A673 (cell line): Measurements from ENCODE around the gene SLC26A11. TPM values are rescaled to one million over a fixed set of nuclear protein-coding genes. Genes with fewer than 3 reads are reported as not detected.

Experiments used
- BruUV-seq: library from RNA; stranded (reverse); fragments of 400-500 nt; replicated peaks from 2 replicates; lab custom pipeline; 2021; lab: Mats Ljungman, UMichigan
- CTCF ChIA-PET: fragments of 300-600 bp; sonication (Branson Sonifier 250); formaldehyde crosslinking; loops from one replicate; lab custom pipeline; 2022; ENCODE audit warnings: antibody characterized with exemption; lab: Charles Lee
- POLR2A ChIA-PET: fragments of 300-600 bp; sonication (Branson Sonifier 250); formaldehyde crosslinking; loops from one replicate; lab custom pipeline; 2022; ENCODE audit warnings: antibody characterized with exemption; ENCODE audit not compliant: low non-redundant PET; lab: Charles Lee
- DNase-seq: peaks from one replicate; pipeline ENCODE4 v3.0.0-alpha.2; 2015; ENCODE audit warnings: low spot score
- H3K27ac ChIP-seq: fragments of 200-600 bp; sonication (generic); 2 replicates; pipeline ENCODE4 v1.5.1; 2016; ENCODE audit warnings: mixed run types, low read depth, mild to moderate bottlenecking, mixed read lengths, antibody characterized with exemption, low read length; ENCODE audit not compliant: poor library complexity, severe bottlenecking
- H3K27me3 ChIP-seq: fragments of 200-600 bp; sonication (generic); replicated peaks from 2 replicates; pipeline ENCODE4 v1.6.1; 2017; ENCODE audit warnings: mixed run types, low read depth, mild to moderate bottlenecking, mixed read lengths, antibody characterized with exemption, low read length; ENCODE audit not compliant: insufficient read depth, poor library complexity
- H3K36me3 ChIP-seq: fragments of 200-600 bp; sonication (generic); 2 replicates; pipeline ENCODE4 v1.6.1; 2016; ENCODE audit warnings: mixed run types, mild to moderate bottlenecking, mixed read lengths, antibody characterized with exemption, low read length; ENCODE audit not compliant: insufficient read depth, poor library complexity, severe bottlenecking
- H3K4me1 ChIP-seq: fragments of 200-600 bp; sonication (generic); 2 replicates; pipeline ENCODE4 v1.6.1; 2017; ENCODE audit warnings: mixed run types, mild to moderate bottlenecking, mixed read lengths, antibody characterized with exemption, low read length; ENCODE audit not compliant: insufficient read depth, poor library complexity, severe bottlenecking
- H3K4me3 ChIP-seq: fragments of 200-600 bp; sonication (generic); 2 replicates; pipeline ENCODE4 v1.5.1; 2016; ENCODE audit warnings: low read depth, mixed run types, mild to moderate bottlenecking, mixed read lengths, low read length; ENCODE audit not compliant: poor library complexity, severe bottlenecking
- H3K9me3 ChIP-seq: fragments of 200-600 bp; sonication (generic); 2 replicates; pipeline ENCODE4 v1.6.1; 2016; ENCODE audit warnings: mixed run types, low read depth, mild to moderate bottlenecking, mixed read lengths, antibody characterized with exemption, low read length; ENCODE audit not compliant: poor library complexity, severe bottlenecking
- CTCF ChIP-seq: fragments of 300-800, 200-600 bp; sonication (generic); conservative IDR thresholded peaks from 2 replicates; pipeline ENCODE4 v1.5.1; 2017; ENCODE audit warnings: low read depth, mild to moderate bottlenecking, antibody characterized with exemption, low read length, moderate library complexity, mixed read lengths
- EZH2 ChIP-seq: fragments of 200-600 bp; sonication (generic); IDR thresholded peaks from 2 replicates; pipeline ENCODE4 v1.6.1; 2017; ENCODE audit warnings: borderline replicate concordance, low read depth, mild to moderate bottlenecking, mixed read lengths, antibody characterized with exemption, low read length; ENCODE audit not compliant: poor library complexity, severe bottlenecking
- intact Hi-C: fragments of 100-400 bp; cut with micrococcal nuclease; formaldehyde crosslinking; loops from one replicate; pipeline ENCODE4 v1.10.0; 2022; ENCODE audit not compliant: unreplicated experiment
- total RNA-seq: library from RNA; stranded (reverse); gene quantifications from 2 replicates; pipeline ENCODE4 v1.2.3, GENCODE V29; 2021

The SLC26A11 gene
- total RNA-seq, 1 experiment from 2014 or later, result 23.5 TPM

- Histone ChIP-seq H3K27ac (no peak overlapping the region), H3K9me3 (no peaks in the 10 kb centered on the region), H3K27me3 (no peaks in the 10 kb centered on the region), H3K4me1 (peaks cover 31% of the 10 kb centered on the region), H3K4me3 (no peak overlapping the region), H3K36me3 (no peaks in the 10 kb centered on the region)
- TF ChIP-seq EZH2 (no peak), CTCF (no peak)
- intact Hi-C loops, result no loop called here
- no peak for DNase-seq
- no TSS peak for BruUV-seq
- ChIA-PET POLR2A (interaction anchor here (0.6 kb wide), 1 partner anchor 88 kb away, joined by 3 read pairs; no protein-coding TSS in a partner anchor), CTCF (no interaction called here)
Observed at GRCh38 chr17:80214878-80215210, 5.4 kb upstream of the SLC26A11 start.

GRCh38 chr17:80216473-80217456 lies 3.5 kb upstream of the SLC26A11 start:
- ChIA-PET CTCF (no interaction called here), POLR2A (no interaction called here)

GRCh38 chr17:80217703-80218362 lies 2.4 kb upstream of the SLC26A11 start:
- ChIA-PET POLR2A (no interaction called here), CTCF (no interaction called here)
- TF ChIP-seq EZH2, result no peak
- TF ChIP-seq CTCF, result no peak

More at GRCh38 chr17:80216473-80217456, 3.5 kb upstream of the SLC26A11 start:
- Histone ChIP-seq H3K4me3 (no peak overlapping the region), H3K36me3 (no peaks in the 10 kb centered on the region), H3K27ac (no peak overlapping the region), H3K4me1 (peaks cover 25% of the 10 kb centered on the region), H3K27me3 (no peaks in the 10 kb centered on the region), H3K9me3 (no peaks in the 10 kb centered on the region)
- no TSS peak for BruUV-seq
- intact Hi-C loops, result no loop called here
- TF ChIP-seq EZH2, result no peak
- TF ChIP-seq CTCF, result no peak
- DNase-seq, result no peak

More at GRCh38 chr17:80217703-80218362, 2.4 kb upstream of the SLC26A11 start:
- intact Hi-C loops, result no loop called here
- H3K36me3 ChIP-seq, result no peaks in the 10 kb centered on the region
- BruUV-seq, result no TSS peak
- H3K9me3 ChIP-seq, result no peaks in the 10 kb centered on the region
- no peak overlapping the region for H3K27ac ChIP-seq
- peaks cover 15% of the 10 kb centered on the region for H3K4me1 ChIP-seq
- no peaks in the 10 kb centered on the region for H3K27me3 ChIP-seq
- DNase-seq, result no peak
- no peak overlapping the region for H3K4me3 ChIP-seq
